GM21576 (cell line): ENCODE results near the gene SAFB2.

ENCODE experiments used
- ATAC-seq: cut with Tn5 transposase; IDR thresholded peaks from one replicate; pipeline ENCODE4 v1.9.1; 2021; ENCODE audit warnings: mild to moderate bottlenecking, moderate library complexity; ENCODE audit not compliant: unreplicated experiment

Gene SAFB2

GRCh38 chr19:5622465-5623396 is at the start of gene SAFB2, which contains the start of gene SAFB:
TSS of gene SAFB2 (minus strand) at chr19:5622776. CDS start at chr19:5622715, 61 bp downstream.
TSS of gene SAFB (plus strand) at chr19:5623083. CDS start at chr19:5623206, 123 bp downstream.
- peak; percentile 76 for ATAC-seq

- no peak for ATAC-seq
Observed at GRCh38 chr19:5671600-5671999, 49.0 kb upstream of the SAFB2 start.

GRCh38 chr19:5669212-5669611 is 46.6 kb upstream of the SAFB2 start:
- no peak for ATAC-seq

- ATAC-seq: no peak
Observed at GRCh38 chr19:5667751-5668271, 45.2 kb upstream of the SAFB2 start.

- ATAC-seq: no peak
Observed at GRCh38 chr19:5666921-5667610, 44.5 kb upstream of the SAFB2 start.

- ATAC-seq: no peak
Observed at GRCh38 chr19:5665781-5666513, 43.4 kb upstream of the SAFB2 start.

- ATAC-seq: no peak
Observed at GRCh38 chr19:5664515-5664914, 41.9 kb upstream of the SAFB2 start.

- no peak for ATAC-seq
Observed at GRCh38 chr19:5663904-5664303, 41.3 kb upstream of the SAFB2 start.

- no peak for ATAC-seq
Observed at GRCh38 chr19:5661483-5661882, 38.9 kb upstream of the SAFB2 start.

- no peak for ATAC-seq
Observed at GRCh38 chr19:5655412-5655811, 32.8 kb upstream of the SAFB2 start.

- no peak for ATAC-seq
Observed at GRCh38 chr19:5654931-5655330, 32.4 kb upstream of the SAFB2 start.

- no peak for ATAC-seq
Observed at GRCh38 chr19:5652261-5652660, 29.7 kb upstream of the SAFB2 start.

- no peak for ATAC-seq
Observed at GRCh38 chr19:5651361-5651760, 28.8 kb upstream of the SAFB2 start.

- ATAC-seq: no peak
Observed at GRCh38 chr19:5648464-5648863, 25.9 kb upstream of the SAFB2 start.

GRCh38 chr19:5646703-5647102 is 24.1 kb upstream of the SAFB2 start:
- no peak for ATAC-seq

GRCh38 chr19:5645409-5645808 is 22.8 kb upstream of the SAFB2 start:
- no peak for ATAC-seq

- ATAC-seq: no peak
Observed at GRCh38 chr19:5644037-5644436, 21.5 kb upstream of the SAFB2 start.

- no peak for ATAC-seq
Observed at GRCh38 chr19:5643060-5643459, 20.5 kb upstream of the SAFB2 start.

GRCh38 chr19:5642204-5642603 is 19.6 kb upstream of the SAFB2 start:
- ATAC-seq: no peak

GRCh38 chr19:5641171-5641570 is 18.6 kb upstream of the SAFB2 start:
- ATAC-seq: no peak

- ATAC-seq: no peak
Observed at GRCh38 chr19:5637971-5638370, 15.4 kb upstream of the SAFB2 start.
